Stimulated activated CD4-positive, alpha-beta T cell treated with anti-CD3 and anti-CD28 coated beads, Interleukin-12 subunit alpha, Interleukin-12 subunit beta, amount 100 ng/mL, for 24 hours (primary cell): Measurements from ENCODE around the gene ZDHHC11.
"Not testable (repeated sequence)": the region's sequence is repeated elsewhere in the genome, so short reads cannot be mapped to it uniquely, and the experiment has no call there.

Experiments used
- DNase-seq, 2 experiments: peaks; one replicate each; pipeline ENCODE4 v3.0.0-alpha.2; 2020; ENCODE audit warnings: low read depth in 2 of 2

Gene ZDHHC11

GRCh38 chr5:859798-860296 lies 9.1 kb upstream of the ZDHHC11 start:
- DNase-seq, result no peak

GRCh38 chr5:859391-859790 lies 8.6 kb upstream of the ZDHHC11 start:
- no peak for DNase-seq

GRCh38 chr5:858726-859125 lies 7.9 kb upstream of the ZDHHC11 start:
- no peak for DNase-seq

GRCh38 chr5:856531-857425 lies 6.0 kb upstream of the ZDHHC11 start:
- DNase-seq, result no peak

- DNase-seq, result no peak
Observed at GRCh38 chr5:855771-856530, 5.2 kb upstream of the ZDHHC11 start.

- DNase-seq, result no peak
Observed at GRCh38 chr5:854966-855743, 4.4 kb upstream of the ZDHHC11 start.

GRCh38 chr5:854217-854616 lies 3.4 kb upstream of the ZDHHC11 start:
- no peak for DNase-seq

- DNase-seq, result not testable (repeated sequence)
Observed at GRCh38 chr5:853416-854090, 2.8 kb upstream of the ZDHHC11 start.

- no peak for DNase-seq
Observed at GRCh38 chr5:852431-853401, 1.9 kb upstream of the ZDHHC11 start.

- no peak for DNase-seq
Observed at GRCh38 chr5:852018-852417, 1.2 kb upstream of the ZDHHC11 start.

GRCh38 chr5:851553-851952 lies 767 bp upstream of the ZDHHC11 start:
- no peak for DNase-seq

- DNase-seq, result no peak
Observed at GRCh38 chr5:851076-851475, 290 bp upstream of the ZDHHC11 start.

- no peak for DNase-seq
Observed at GRCh38 chr5:849651-850301, 1.0 kb downstream of the ZDHHC11 start.

- no peak for DNase-seq
Observed at GRCh38 chr5:848671-849111, 2.1 kb downstream of the ZDHHC11 start.

- DNase-seq, result not testable (repeated sequence)
Observed at GRCh38 chr5:847736-848135, 3.0 kb downstream of the ZDHHC11 start.

- DNase-seq, result not testable (repeated sequence)
Observed at GRCh38 chr5:847212-847611, 3.6 kb downstream of the ZDHHC11 start.

- not testable (repeated sequence) for DNase-seq
Observed at GRCh38 chr5:846602-847091, 4.1 kb downstream of the ZDHHC11 start.

- DNase-seq, result not testable (repeated sequence)
Observed at GRCh38 chr5:845676-846601, 4.8 kb downstream of the ZDHHC11 start.
